ENCODE results near the gene TCF7L1.

Gene TCF7L1

DNA sequence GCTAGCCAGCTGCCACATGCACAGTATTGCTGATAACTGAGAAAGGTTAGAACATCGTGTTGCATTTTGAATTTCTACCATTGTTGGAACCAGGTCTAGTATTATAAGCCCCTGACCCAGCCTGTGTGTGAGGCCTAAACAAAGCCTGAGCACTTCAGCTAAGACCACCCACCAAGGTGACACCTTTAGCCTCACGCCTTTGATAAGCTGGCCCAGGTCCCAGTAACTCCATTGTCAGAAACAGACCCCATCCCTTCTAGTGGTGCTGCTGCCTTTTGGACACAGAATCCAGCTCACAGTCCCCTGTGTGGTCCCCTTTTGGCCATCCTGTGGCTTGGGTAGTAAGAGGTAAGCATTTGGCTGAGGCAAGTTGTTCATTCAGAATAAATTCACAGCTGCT is 223.0 kb downstream of the TCF7L1 start:
- DNase-seq (ENCODE audit: low read depth) = no peak

- DNase-seq (ENCODE audit: low read depth) = no peak
Measured at GRCh38 chr2:85357736-85358135, 224.5 kb downstream of the TCF7L1 start.
